ENCODE results near the gene EPS8L3.
A peak's percentile ranks its signal among the peaks of the same experiment; 100 is the strongest.

Gene EPS8L3

DNA sequence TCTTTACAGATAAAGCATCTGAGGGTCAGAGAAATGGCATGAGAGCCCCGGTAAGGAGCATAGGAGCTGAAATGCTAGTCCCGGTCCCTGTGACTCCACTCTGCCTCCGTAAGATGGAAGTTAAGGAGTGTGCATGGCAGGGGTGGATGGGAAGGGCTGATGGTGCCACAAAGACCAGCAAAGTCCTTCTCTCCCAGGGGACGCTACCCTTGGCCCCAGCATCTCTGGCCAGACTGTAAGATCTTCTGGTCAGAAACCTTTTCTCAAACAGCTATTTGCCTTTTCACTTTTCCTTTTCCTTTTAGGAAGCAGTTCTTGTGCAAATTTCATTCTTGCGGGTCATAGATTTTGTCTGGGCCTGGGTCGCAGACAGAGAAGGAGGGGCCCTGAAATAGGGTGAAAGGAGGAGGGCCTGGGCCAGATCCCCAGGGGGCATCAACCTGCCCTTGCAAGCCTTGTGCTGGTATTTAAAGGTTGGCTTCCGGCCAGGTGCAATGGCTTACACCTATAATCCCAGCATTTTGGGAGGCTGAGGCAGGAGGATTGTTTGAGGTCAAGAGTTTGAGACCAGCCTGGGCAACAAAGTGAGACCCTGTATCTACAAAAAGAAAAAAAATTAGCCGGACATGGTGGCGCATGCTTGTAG is 14.4 kb upstream of the EPS8L3 start:
- no peak for DNase-seq

DNA sequence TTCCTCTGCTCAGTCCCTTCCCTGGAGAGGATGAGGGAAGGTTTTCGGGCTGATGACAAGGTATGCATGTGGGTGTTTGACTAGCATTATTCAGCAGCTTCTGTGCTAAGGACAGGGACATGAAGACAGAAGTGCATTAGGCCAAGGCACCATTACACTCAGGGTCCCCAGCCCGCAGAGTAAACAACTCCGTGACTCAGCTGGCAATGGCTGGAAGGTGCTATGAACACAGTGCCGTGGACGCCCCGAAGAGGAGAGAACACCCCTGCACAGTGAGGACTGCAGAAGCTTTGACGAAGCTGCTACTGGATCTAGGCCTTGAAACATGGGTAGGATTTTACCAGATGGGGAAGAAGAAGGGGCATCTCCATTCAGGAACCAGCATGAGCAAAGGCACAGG is 13.7 kb upstream of the EPS8L3 start:
- no peak for DNase-seq

DNA sequence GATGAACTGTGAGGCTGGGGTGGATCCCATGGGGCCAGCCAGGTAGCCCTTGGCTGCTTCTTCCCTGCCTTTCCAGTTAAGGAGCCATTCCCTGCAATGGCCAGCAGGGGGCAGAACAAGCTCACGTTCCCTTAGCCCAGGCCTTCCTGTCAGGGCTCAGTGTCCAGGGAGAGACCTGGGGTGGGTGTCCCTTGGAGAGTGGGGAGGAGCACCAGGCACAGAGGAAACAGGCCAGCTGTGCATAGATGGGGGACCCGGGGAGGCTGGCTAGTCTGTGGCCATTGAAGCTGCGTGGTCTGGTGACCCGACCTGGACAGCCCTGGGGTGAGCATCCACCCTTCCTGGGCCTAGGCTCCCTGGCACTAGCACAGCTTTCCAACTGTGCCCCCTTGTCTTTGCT is 13.2 kb upstream of the EPS8L3 start:
- peak; percentile 91 for DNase-seq

DNA sequence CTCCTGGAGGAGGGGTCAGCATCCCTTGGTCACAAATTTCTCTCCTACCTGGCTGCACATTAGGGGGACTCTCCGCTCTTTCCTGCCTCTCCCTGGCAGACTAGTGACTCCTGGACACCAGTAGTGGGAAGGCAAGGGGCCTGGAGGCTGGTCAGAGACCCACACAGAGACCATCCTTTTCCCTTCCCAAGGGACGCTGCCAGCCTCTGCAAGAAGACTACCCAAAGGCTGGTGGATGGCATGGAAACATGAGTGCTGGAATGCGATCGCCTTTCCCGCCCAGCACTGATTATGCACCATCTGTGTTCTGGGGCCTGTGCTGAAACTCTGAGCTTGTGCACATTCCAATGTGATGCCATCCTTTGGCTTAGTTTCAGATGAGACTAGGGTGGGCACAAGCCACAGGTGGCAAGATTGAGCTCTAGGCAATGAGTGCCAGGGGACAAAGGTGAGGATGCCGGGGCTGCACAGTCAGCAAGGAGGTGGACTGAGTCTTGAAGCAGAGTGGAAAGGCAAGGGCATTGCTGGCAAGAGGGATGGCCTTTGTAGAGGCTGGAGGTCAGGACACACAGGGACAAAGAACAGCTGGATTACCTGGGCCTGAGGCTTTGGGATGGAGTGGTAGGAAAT is 12.6 kb upstream of the EPS8L3 start:
- DNase-seq: no peak

DNA sequence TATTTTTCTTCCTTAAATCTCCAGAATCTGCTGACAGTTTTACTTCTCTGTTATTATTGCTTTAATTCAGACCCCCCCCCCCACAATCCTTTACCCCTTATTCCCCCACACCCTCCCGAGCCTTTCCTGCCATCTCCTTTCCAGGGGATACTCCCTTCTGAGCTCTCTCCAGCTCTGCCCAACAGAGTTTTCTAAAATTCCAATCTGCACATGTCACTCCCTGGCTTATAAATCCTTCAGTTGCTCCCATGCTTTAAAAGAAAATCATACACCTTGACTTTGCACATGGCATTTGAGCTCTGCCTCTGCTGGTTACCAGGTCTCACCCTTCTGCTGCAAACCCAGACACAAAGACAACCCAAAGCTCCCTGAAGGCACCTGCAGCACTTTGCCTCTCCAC is 11.7 kb upstream of the EPS8L3 start:
- no peak for DNase-seq

DNA sequence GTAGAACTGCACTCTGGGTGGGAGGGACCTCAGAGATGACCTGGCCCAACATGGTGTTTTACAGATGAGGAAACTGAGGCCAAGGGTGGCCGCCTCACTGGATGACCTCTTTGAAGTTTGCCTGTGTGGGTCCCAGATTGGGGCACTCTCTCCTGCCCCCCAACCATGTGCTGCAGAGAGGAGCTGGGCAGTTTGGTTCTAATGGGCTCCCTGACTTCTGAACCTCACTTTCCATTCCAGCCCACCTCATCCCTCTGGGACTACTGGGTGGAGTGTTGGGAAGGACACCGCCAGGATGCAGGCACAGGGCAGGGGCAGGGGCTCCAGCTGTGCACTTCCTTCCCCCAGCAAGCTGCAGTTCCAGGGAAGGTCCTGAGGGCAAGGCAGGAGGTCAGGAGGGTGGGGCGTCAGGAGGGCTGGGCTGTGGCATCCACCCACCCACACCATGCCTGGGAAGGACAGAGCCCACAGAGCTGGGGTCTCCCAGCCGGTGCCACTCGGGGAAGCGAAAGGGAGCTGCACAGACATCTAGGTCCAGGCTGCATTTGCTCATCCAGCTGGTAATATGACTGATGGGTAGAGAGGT is 10.3 kb upstream of the EPS8L3 start:
- no peak for DNase-seq

DNA sequence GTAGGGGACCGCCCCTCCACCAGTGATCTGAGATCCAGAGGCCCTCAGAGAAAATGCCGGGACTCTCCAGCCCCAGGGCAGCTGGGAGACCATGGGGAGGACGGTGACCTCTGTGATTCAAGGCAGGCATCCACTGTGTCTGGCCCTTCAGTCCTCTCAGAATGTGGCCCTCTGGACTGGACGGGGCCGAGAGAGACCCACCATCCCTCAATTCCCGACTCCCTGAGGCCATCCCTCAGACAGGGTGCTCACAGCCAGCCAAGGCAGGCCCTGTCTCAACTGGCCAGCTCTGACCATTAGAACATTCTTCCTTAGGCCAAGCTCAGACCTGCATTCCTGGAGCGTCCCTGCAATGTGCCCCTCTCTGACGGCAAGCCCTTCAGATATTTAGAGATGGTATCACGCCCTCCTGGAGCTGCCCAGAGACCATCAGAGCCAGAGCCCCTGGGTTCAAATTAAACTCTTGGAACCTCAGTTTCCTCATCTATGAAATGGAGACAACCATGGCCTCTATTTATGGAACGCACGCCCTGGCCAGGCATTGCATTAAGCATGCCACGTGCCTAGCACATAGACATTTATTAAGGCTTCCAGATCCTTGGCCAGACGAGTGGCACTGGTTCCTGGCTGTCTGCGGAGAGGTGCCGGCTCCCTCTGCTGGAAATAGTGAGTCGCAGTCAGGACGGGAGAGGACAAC is 9.6 kb upstream of the EPS8L3 start:
- peak; percentile 96 for DNase-seq

DNA sequence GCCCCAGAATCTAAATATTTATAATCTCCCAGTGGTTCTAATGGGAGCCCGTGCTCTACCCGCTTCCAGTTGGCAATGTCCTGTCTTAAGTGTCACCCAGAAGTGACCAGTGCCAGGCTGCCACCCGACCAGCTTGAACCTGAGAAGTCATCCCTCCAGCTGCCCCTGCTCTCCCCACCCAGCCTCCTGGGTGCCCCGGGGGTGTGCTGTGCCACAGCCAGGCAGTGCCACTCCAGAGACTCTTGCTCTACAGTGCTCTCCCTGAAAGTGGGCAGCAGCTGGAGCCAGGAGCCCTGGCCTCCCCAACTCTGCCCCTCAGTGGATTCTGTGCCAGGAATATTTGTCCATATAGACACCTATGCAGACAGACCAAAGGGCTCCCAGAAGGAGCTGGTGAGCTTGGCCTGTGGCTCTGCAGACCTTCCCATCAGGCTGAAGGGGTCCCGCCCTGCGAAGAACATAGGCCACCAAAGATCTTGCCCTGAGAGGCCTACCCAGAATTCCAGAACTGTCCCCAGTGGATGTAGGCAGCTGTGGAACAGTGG is 9.0 kb upstream of the EPS8L3 start:
- no peak for DNase-seq

DNA sequence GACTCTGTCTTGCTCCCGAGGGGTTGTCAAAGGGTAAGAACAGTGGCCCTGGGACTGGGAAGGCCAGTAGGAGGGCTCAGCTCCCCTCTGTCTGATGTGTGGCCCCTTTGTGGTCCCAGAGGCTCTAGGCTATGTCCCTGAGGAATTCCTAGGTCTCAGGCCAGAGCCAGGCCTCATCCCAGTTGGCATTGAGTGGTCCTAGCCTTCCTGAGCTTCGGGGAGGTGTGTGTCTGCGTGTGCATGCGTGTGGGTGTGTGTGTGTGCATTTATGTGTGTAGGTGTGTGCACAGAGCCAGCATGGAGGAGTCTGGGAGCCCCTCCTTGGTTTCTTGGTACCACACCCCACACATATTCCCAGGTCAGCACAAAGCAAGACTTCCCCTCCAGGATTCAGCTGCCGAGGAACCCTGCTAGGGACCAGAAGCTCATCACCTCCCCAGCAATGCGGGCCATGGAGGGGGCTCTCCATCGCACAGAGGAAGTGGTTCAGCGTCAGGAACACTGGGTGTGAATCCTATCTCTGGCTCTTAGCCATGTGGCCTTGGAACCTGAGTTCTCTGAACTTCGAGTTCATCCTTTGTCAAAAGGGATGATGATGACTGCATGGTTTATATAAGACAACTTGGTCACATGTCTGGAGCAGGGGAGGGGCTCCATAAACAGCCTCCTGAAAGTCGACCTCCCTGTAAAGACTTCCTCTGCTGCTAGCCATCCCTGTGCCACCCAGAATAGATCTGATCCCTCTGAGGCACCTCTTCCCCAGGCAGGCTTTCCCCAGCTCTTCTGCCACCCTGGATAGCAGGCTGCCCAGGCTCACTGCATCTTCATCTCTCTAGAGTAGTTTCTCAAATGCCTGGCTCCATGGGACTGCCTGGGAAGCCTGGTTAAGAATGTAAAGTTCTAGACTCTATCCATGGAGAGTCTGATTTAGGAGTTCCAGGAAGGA is 8.3 kb upstream of the EPS8L3 start:
- DNase-seq: peak; percentile 33

DNA sequence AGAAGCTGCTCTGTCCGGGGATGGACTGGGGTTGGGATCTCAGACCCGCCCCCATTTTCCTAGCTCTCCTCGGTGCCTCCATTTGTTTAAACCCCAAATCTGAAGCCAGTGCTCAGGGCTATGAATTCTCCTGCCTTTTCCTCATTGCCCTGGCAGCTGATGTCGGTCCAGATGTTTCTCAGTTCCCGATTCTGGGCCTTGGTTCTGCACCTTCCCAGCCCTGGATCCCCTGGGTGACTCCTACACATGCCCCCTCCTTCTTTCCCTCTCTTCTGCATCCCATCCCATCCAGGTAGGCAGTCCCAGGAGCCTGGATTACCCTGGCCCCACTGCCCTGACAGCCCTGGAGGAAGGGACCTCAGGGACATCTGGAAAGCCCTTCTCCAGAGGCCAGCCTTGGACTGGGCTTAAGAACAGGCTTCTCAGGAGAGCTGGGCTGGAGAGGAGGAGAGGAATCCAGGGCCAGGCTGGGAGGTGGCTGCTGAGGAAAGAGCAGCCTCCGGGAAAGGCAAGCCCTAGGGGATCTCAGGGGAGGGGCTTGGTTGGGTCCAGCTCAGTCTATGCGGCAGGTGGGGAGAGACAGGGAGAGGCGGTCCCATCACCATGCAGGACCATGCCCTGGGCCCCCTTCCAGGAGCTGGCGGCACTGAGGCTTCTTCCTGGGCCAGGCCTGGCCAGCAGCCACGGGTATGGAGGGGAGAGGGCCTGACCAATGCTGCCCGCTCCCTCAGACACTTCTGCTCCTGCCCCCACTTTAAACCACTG is 6.8 kb upstream of the EPS8L3 start:
- no peak for DNase-seq

DNA sequence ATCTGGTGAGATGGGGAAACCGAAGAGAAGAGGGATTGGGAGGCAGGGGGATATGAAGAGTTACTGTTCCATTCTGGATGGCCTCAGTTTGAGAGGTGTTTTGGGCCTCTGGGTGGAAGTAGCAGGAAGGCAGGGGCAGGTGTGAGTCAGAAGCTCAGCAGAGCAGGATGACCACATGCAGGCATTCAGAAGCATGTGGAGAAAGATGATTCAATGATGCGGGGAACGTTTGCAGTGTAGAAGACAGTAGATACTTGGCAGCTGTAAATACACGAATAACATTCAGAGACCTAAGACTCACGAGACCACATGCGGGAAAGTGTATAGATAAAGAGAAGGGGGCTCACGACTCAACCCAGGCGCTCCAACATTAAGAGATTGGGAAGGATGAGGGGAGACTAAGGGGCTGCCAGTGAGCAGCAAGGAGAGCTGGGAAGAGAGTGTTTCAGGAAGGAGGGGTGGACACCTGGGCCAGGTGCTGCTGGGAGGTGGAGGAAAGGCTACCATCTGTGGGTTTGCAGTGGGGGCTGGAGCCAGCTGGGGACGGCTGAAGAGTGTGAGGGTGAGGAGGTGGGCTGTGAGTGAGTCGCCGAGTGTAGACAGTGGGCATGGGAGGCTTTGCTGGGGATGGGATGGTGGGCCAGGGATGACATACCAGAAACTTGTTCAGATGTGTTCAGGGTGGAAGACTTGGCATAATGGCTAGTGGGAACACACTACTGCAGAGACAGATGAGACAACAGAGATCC is 5.8 kb upstream of the EPS8L3 start:
- DNase-seq: no peak

DNA sequence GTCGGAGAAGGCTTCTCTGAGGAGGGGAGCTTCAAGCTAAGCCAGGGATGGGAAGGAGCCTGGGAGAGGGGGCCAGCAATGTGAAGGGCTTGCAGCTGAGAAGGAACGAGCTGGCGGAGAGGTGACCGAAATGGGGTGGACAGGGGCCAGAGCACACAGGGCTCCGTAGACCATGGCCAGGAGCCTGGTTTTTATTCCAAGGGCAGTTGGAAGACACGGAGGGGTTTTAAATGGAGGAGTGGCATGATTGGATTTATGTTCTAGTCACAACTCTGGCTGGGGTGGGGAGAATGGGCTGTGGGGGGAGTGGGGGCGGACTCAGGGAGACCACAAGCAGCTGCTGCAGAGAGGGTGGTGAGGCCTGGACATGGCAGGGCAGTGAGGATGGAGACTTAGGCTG is 5.1 kb upstream of the EPS8L3 start:
- DNase-seq: no peak

DNA sequence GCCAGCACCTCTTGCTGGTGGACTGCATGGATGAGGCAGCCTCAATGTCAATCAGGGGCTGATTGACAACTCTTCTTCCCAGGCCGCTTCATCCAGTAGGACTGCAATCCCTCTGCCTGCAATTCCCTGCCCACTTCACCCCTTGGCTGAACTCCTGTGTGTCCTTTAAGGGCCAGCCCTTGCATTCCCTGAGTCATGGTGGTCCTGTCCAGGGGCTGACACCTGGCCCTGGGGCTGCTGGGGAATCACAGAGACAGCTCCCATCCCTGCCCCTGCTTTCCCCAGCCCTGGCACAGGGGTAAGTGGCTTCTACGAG is 4.6 kb upstream of the EPS8L3 start:
- no peak for DNase-seq

DNA sequence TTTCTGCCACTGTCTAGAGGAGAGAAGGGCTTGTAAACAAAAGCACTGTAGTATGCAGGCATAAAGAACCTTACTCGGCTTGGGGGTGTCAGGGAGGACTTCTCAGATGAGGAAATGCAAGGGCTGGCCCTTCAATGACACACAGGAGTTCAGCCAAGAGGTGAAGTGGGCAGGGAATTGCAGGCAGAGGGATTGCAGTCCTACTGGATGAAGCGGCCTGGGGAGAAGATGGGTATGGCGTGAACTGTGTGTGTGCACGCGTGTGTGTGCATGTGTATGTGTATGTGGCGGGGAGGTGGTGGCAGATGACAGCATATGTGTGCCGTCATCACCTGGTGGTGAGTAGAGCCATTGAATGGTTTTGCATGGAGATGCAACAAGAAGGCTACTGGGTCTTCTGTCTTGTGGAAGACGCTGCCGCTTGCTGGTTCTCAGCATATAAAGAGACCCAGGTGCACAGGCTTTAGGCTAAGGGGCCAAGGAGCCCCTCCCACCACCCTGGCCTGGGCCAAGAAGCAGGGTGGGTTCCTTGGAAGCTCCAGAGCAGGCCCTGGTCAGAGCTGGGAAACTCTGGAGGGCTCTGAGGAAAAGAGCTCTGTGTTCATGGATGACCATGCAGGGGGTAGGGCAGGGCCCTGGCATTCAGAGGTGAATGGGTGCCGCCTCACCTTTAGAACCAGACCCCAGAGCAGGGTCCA is 4.1 kb upstream of the EPS8L3 start:
- DNase-seq: no peak

DNA sequence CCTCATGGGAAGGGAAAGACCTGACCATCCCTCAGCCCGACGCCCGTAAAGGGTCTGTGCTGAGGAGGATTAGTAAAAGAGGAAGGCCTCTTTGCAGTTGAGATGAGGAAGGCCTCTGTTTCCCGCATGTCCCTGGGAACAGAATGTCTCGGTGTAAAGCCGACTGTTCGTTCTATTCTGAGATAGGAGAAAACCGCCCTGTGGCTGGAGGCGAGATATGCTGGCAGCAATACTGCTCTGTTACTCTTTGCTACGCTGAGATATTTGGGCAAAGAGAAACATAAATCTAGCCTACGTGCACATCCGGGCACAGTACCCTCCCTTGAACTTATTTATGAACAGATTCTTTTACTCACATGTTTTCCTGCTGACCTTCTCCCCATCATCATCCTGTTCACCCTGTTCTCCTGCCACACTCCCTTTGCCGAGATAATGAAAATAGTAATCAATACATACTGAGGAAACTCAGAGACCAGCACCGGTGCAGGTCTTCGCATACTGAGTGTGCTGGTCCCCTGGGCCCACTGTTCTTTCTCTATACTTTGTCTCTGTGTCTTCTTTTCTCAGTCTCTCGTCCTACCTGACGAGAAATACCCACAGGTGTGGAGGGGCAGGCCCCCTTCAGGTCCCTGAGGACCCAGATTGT is 3.4 kb upstream of the EPS8L3 start:
- DNase-seq: peak; percentile 86

DNA sequence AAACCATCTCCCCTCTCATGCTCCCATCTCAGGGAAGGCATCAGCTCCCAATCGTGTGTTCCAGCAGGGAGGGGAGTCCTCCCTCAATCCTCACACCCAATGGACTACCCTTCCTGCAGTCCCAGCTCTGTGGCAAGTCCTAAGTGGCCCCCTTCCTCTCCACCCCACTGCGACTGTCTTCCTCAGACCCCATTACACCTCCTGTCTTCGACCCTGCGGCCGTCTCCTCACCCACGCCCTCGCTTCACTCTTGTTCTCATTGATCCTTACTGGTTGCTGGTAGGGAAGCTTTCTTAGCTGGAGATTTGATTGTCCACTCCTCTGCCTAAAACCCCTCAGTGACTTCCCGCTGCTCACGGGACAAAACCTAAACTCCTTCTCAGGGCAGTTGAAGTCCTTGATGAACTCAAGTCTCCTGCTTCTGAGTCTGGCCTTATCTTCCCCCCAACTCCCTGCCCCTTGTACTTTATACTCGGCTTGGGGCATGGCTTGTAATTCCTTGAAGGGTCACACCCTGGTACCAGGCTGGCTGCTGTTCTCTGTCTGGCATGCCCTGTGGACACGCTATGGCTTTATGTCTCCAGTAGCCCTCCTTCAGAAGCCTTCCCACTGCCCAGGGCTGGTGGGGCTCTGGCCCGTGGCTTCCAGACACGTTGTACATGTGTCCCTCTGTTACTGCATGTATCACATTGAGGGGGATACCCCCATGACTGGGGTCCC is 2.3 kb upstream of the EPS8L3 start:
- peak; percentile 60 for DNase-seq

DNA sequence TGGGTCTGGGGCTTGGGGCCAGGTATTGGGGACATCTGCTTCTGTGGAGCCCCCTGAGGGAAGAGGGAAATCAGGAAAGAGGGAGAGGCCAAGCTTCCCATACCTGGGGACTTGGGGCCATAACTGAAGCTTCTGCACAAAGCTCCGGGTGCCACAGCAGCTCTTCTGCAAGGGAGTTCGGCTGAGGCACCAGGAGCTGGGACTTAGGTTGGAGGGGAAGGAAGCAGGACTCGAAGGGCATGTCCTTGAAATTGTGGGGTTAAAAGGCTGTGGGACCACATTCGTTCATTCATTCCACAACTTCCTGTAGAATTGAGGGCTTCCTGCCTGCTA is 1.7 kb upstream of the EPS8L3 start:
- no peak for DNase-seq

DNA sequence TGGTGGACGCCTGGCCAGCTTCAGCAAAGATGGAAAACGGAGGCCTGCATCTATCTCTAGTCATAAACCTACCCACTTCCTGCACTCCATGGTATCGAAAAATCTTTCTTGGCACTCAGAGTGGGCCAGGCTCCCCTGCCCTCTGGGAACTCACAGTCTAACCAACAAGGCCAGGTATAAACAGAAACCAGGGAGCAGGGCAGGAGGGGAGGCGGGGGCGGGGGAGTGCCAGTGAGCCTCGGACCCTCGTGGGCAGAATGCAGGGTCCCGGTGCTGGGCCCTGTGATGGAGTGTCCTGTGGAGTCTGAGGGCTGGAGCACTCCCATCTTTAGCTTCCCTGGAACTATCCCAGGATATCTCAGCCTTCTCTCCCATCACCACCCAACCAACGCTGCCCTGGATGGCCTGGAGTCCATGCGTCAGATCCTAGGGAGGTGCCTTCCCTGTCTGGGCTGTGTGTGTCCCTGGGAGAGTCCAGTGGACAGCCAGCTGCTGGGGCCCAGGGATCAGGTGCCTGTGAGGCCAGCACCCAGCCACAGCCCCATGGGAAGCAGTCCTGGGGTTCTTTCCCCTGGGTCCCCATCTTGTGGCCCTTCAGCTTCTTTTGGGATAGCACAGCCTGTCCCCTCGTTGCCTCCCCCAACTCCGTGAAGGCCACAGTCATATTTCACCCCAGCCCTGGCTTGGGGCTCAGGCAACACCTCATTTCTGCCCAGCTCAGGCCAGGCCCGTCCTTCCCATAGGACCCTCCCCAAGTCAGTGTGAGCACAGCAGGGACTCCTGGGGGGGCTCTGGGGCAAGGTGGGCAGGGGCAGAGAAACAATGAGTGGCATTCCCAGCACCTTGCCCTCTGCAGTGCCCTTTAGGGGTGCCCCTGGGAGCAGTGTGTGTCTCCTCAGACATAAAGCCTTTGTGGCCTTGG is 1.1 kb upstream of the EPS8L3 start:
- no peak for DNase-seq
